HEK293 (cell line): ENCODE data around the gene SPINK13.

Source experiments
- KLF9 ChIP-seq: fragments of 450-650 bp; formaldehyde crosslinking; IDR thresholded peaks from 2 replicates; pipeline ENCODE4 v1.5.1; 2016; ENCODE audit warnings: missing biosample characterization, missing genetic modification characterization, low read depth
- YY1 ChIP-seq: fragments of 450-650 bp; formaldehyde crosslinking; IDR thresholded peaks from 2 replicates; pipeline ENCODE4 v1.5.1; 2018; ENCODE audit warnings: missing biosample characterization, missing genetic modification characterization
- ZBTB7A ChIP-seq: fragments of 450-650 bp; formaldehyde crosslinking; IDR thresholded peaks from 2 replicates; pipeline ENCODE4 v1.5.1; 2016; ENCODE audit warnings: low read depth, missing biosample characterization, missing genetic modification characterization
- ZFP37 ChIP-seq: fragments of 450-650 bp; formaldehyde crosslinking; IDR thresholded peaks from 2 replicates; pipeline ENCODE4 v1.5.1; 2016; ENCODE audit warnings: missing biosample characterization, missing genetic modification characterization
- ZNF335 ChIP-seq: fragments of 450-650 bp; formaldehyde crosslinking; conservative IDR thresholded peaks from 2 replicates; pipeline ENCODE4 v1.5.1; 2016; ENCODE audit warnings: missing biosample characterization, missing genetic modification characterization
- ZNF423 ChIP-seq: fragments of 450-650 bp; formaldehyde crosslinking; IDR thresholded peaks from 2 replicates; pipeline ENCODE4 v1.5.1; 2016; ENCODE audit warnings: missing biosample characterization, missing genetic modification characterization
- ZNF558 ChIP-seq: fragments of 450-650 bp; formaldehyde crosslinking; IDR thresholded peaks from 2 replicates; pipeline ENCODE4 v1.5.1; 2016; ENCODE audit warnings: missing biosample characterization, missing genetic modification characterization
- ZNF677 ChIP-seq: fragments of 450-650 bp; IDR thresholded peaks from 2 replicates; pipeline ENCODE4 v1.5.0; 2018; ENCODE audit warnings: missing biosample characterization, mild to moderate bottlenecking, missing genetic modification characterization, moderate library complexity
- TF ChIP-seq, protein P1 (sequence below): fragments of 450-650 bp; formaldehyde crosslinking; IDR thresholded peaks from 2 replicates; pipeline ENCODE4 v1.5.1; 2016; ENCODE audit warnings: missing biosample characterization, missing genetic modification characterization
- TF ChIP-seq, protein P2 (sequence below): sonication (generic); formaldehyde crosslinking; IDR thresholded peaks from 2 replicates; pipeline ENCODE4 v1.8.1; 2022; ENCODE audit warnings: mild to moderate bottlenecking, moderate library complexity, missing genetic modification reagents
- TF ChIP-seq, protein P3 (sequence below): fragments of 450-650 bp; formaldehyde crosslinking; IDR thresholded peaks from 2 replicates; pipeline ENCODE4 v1.5.1; 2016; ENCODE audit warnings: missing biosample characterization, missing genetic modification characterization

DNA sequence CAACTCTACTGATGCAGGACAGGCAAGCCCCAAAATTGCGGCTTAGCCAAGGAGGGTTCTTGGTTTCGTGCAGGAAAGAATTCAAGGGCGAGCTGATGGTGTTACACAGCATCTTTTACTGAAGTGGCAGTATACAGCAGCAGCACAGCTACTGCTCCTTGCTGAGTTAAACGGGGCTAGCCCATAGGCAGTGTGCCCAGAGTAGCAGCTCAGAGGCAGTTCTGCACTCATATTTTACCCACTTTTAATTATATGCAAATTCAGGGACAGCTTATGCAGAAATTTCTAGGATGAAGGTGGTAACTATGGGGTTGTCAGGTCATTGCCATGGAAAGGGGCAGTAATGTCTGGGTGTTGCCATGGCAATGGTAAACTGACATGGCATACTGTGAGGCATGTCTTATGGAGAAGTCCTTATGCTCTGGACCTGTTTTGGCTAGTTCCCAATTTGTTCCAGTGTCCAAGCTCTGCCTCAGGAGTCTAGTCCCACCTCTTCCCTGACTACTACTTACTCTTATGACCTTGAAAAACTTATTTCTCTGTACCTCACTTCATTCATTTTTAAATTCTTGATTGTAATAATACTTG is 64.8 kb downstream of the SPINK13 start:
- TF ChIP-seq ZBTB7A (tag by site-specific recombination): no peak
- TF ChIP-seq, protein P1, sequence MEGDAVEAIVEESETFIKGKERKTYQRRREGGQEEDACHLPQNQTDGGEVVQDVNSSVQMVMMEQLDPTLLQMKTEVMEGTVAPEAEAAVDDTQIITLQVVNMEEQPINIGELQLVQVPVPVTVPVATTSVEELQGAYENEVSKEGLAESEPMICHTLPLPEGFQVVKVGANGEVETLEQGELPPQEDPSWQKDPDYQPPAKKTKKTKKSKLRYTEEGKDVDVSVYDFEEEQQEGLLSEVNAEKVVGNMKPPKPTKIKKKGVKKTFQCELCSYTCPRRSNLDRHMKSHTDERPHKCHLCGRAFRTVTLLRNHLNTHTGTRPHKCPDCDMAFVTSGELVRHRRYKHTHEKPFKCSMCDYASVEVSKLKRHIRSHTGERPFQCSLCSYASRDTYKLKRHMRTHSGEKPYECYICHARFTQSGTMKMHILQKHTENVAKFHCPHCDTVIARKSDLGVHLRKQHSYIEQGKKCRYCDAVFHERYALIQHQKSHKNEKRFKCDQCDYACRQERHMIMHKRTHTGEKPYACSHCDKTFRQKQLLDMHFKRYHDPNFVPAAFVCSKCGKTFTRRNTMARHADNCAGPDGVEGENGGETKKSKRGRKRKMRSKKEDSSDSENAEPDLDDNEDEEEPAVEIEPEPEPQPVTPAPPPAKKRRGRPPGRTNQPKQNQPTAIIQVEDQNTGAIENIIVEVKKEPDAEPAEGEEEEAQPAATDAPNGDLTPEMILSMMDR (tag by site-specific recombination): no peak
- TF ChIP-seq KLF9: no peak
- TF ChIP-seq ZNF423 (tag by site-specific recombination): no peak
- TF ChIP-seq, protein P2, sequence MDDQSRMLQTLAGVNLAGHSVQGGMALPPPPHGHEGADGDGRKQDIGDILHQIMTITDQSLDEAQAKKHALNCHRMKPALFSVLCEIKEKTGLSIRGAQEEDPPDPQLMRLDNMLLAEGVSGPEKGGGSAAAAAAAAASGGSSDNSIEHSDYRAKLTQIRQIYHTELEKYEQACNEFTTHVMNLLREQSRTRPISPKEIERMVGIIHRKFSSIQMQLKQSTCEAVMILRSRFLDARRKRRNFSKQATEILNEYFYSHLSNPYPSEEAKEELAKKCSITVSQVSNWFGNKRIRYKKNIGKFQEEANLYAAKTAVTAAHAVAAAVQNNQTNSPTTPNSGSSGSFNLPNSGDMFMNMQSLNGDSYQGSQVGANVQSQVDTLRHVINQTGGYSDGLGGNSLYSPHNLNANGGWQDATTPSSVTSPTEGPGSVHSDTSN: no peak
- no peak for TF ChIP-seq ZNF677 (tag by site-specific recombination)
- no peak for TF ChIP-seq ZNF335 (tag by site-specific recombination)
- TF ChIP-seq ZFP37 (tag by site-specific recombination): no peak
- no peak for TF ChIP-seq YY1 (tag by site-specific recombination)
- TF ChIP-seq ZNF558 (tag by site-specific recombination): no peak
- TF ChIP-seq, protein P3, sequence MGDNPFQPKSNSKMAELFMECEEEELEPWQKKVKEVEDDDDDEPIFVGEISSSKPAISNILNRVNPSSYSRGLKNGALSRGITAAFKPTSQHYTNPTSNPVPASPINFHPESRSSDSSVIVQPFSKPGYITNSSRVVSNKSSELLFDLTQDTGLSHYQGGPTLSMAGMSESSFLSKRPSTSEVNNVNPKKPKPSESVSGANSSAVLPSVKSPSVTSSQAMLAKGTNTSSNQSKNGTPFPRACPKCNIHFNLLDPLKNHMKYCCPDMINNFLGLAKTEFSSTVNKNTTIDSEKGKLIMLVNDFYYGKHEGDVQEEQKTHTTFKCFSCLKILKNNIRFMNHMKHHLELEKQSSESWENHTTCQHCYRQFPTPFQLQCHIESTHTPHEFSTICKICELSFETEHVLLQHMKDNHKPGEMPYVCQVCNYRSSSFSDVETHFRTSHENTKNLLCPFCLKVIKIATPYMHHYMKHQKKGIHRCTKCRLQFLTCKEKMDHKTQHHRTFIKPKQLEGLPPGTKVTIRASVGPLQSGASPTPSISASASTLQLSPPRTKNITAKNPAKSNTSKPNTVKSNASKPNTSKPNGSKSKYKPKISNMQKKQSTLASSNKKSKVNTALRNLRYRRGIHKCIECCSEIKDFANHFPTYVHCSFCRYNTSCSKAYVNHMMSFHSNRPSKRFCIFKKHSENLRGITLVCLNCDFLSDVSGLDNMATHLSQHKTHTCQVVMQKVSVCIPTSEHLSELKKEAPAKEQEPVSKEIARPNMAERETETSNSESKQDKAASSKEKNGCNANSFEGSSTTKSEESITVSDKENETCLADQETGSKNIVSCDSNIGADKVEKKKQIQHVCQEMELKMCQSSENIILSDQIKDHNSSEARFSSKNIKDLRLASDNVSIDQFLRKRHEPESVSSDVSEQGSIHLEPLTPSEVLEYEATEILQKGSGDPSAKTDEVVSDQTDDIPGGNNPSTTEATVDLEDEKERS (tag by site-specific recombination): no peak
